SK-N-SH (cell line): Measurements from ENCODE around the gene PIPOX. TPM values are rescaled to one million over a fixed set of nuclear protein-coding genes. Genes with fewer than 3 reads are reported as not detected.

ENCODE experiments used
- CTCF ChIA-PET: fragments of 300-600, 350-600 bp; formaldehyde crosslinking; extraction: SDS; loops from one replicate; lab custom pipeline; 2021; lab: Yijun Ruan, JAX
- POLR2A ChIA-PET: fragments of 350-600 bp; sonication (Branson Sonifier 250); formaldehyde crosslinking; extraction: SDS; loops from one replicate; lab custom pipeline; 2020; ENCODE audit warnings: antibody characterized with exemption, inconsistent platforms; lab: Yijun Ruan, JAX
- DNase-seq: peaks from one replicate; pipeline ENCODE4 v3.0.0; 2012
- H2AFZ ChIP-seq: fragments of 200-600 bp; sonication (generic); 2 replicates; pipeline ENCODE4 v1.8.1; 2016; ENCODE audit warnings: antibody characterized with exemption, mild to moderate bottlenecking, low read depth
- H3F3A ChIP-seq: fragments of 200-600 bp; sonication (generic); replicated peaks from 2 replicates; pipeline ENCODE3; 2016; ENCODE audit warnings: antibody characterized with exemption, mild to moderate bottlenecking; ENCODE audit not compliant: insufficient read depth
- H3K27ac ChIP-seq, 2 experiments: fragments of 200-500 bp in 1 of 2; fragments of 200-600 bp in 1 of 2; sonication (Bioruptor generic) in 1 of 2; sonication (generic), shearing (Covaris generic) in 1 of 2; 2 replicates each; pipeline versions ENCODE4 v1.5.1 to v1.6.1; 2014 to 2016; ENCODE audit warnings: low read depth in 2 of 2, inconsistent platforms in 1 of 2, low read length in 1 of 2, mild to moderate bottlenecking in 1 of 2, mixed read lengths in 1 of 2
- H3K27me3 ChIP-seq: fragments of 200-600 bp; sonication (generic), shearing (Covaris generic); 2 replicates; pipeline ENCODE4 v1.6.1; 2016; ENCODE audit warnings: mixed run types; ENCODE audit not compliant: insufficient read depth
- H3K36me3 ChIP-seq, 2 experiments: fragments of 200-500 bp in 1 of 2; fragments of 200-600 bp in 1 of 2; sonication (Bioruptor generic) in 1 of 2; sonication (generic) in 1 of 2; replicated peaks in 1 of 2; 2 replicates each; pipeline versions ENCODE3 to v1.5.1; 2014 to 2016; ENCODE audit warnings: low read length in 1 of 2, mild to moderate bottlenecking in 1 of 2; ENCODE audit not compliant: insufficient read depth in 2 of 2, control insufficient read depth in 1 of 2
- H3K4me1 ChIP-seq, 2 experiments: fragments of 200-500 bp in 1 of 2; fragments of 200-600 bp in 1 of 2; sonication (Bioruptor generic) in 1 of 2; sonication (generic), shearing (Covaris generic) in 1 of 2; 2 replicates each; pipeline versions ENCODE4 v1.5.1 to v1.6.1; 2014 to 2016; ENCODE audit warnings: low read depth in 1 of 2, low read length in 1 of 2, mixed run types in 1 of 2; ENCODE audit not compliant: insufficient read depth in 2 of 2, control insufficient read depth in 1 of 2
- H3K4me2 ChIP-seq: fragments of 200-600 bp; sonication (generic), shearing (Covaris generic); 2 replicates; pipeline ENCODE4 v1.6.1; 2017; ENCODE audit warnings: mixed run types
- H3K4me3 ChIP-seq, 2 experiments: fragments of 200-500 bp in 1 of 2; fragments of 200-600 bp in 1 of 2; sonication (Bioruptor generic) in 1 of 2; sonication (generic), shearing (Covaris generic) in 1 of 2; 2 replicates each; pipeline versions ENCODE4 v1.5.1 to v1.8.1; 2014 to 2016; ENCODE audit warnings: low read depth in 2 of 2, inconsistent platforms in 1 of 2, low read length in 1 of 2, mild to moderate bottlenecking in 1 of 2, mixed read lengths in 1 of 2, moderate library complexity in 1 of 2
- H3K79me2 ChIP-seq: fragments of 200-600 bp; sonication (generic); 2 replicates; pipeline ENCODE4 v1.8.1; 2017; ENCODE audit warnings: mild to moderate bottlenecking; ENCODE audit not compliant: insufficient read depth
- H3K9ac ChIP-seq: fragments of 200-600 bp; sonication (generic); 2 replicates; pipeline ENCODE4 v1.6.1; 2017; ENCODE audit warnings: mixed run types
- H3K9me2 ChIP-seq: fragments of 200-600 bp; sonication (generic); 2 replicates; pipeline ENCODE4 v1.6.1; 2017; ENCODE audit warnings: mixed run types
- H3K9me3 ChIP-seq: fragments of 200-600 bp; sonication (generic); 2 replicates; pipeline ENCODE4 v1.6.1; 2017; ENCODE audit warnings: mixed run types, mild to moderate bottlenecking, moderate library complexity
- H4K20me1 ChIP-seq: fragments of 200-600 bp; sonication (generic); 2 replicates; pipeline ENCODE4 v1.6.1; 2017; ENCODE audit warnings: mild to moderate bottlenecking, mixed run types; ENCODE audit not compliant: insufficient read depth
- EZH2phosphoT487 ChIP-seq: fragments of 200-600 bp; sonication (generic); IDR thresholded peaks from 2 replicates; pipeline ENCODE4 v1.6.1; 2017; ENCODE audit warnings: low read depth, mixed run types, mild to moderate bottlenecking, antibody characterized with exemption, moderate library complexity, borderline replicate concordance
- FOSL2 ChIP-seq: IDR thresholded peaks from 2 replicates; pipeline ENCODE4 v1.4.0; 2012; ENCODE audit warnings: low read depth, mild to moderate bottlenecking, moderate library complexity, borderline replicate concordance
- MXI1 ChIP-seq: IDR thresholded peaks from 2 replicates; pipeline ENCODE4 v1.6.1; 2012; ENCODE audit warnings: mild to moderate bottlenecking, low read depth, low read length, improper control_type of control experiment
- NFIC ChIP-seq: IDR thresholded peaks from 2 replicates; pipeline ENCODE4 v1.4.0; 2012; ENCODE audit warnings: borderline replicate concordance
- NRF1 ChIP-seq: IDR thresholded peaks from 2 replicates; pipeline ENCODE4 v1.6.1; 2012; ENCODE audit warnings: low read depth, mild to moderate bottlenecking, low read length
- PBX3 ChIP-seq: IDR thresholded peaks from 2 replicates; pipeline ENCODE4; 2012
- RAD21 ChIP-seq: IDR thresholded peaks from 2 replicates; pipeline ENCODE4 v1.6.1; 2012; ENCODE audit warnings: mild to moderate bottlenecking, low read length
- RCOR1 ChIP-seq: fragments of 150-350 bp; IDR thresholded peaks from 2 replicates; pipeline ENCODE4 v1.6.1; 2017; ENCODE audit warnings: antibody characterized with exemption, low read length
- RXRA ChIP-seq: IDR thresholded peaks from 2 replicates; pipeline ENCODE4 v1.4.0; 2012; ENCODE audit warnings: low read depth, mild to moderate bottlenecking, borderline replicate concordance
- SIN3A ChIP-seq: IDR thresholded peaks from 2 replicates; pipeline ENCODE4 v1.6.1; 2012; ENCODE audit warnings: low read depth, mild to moderate bottlenecking, low read length, moderate library complexity, borderline replicate concordance
- TCF12 ChIP-seq: IDR thresholded peaks from 2 replicates; pipeline ENCODE4 v1.4.0; 2012
- TEAD4 ChIP-seq: IDR thresholded peaks from 2 replicates; pipeline ENCODE4 v1.4.0; 2012; ENCODE audit warnings: mild to moderate bottlenecking, borderline replicate concordance; ENCODE audit not compliant: insufficient read depth
- USF2 ChIP-seq: fragments of 150-350 bp; IDR thresholded peaks from 2 replicates; pipeline ENCODE4 v1.6.1; 2017; ENCODE audit warnings: antibody characterized with exemption, low read length, low read depth, borderline replicate concordance
- ZBTB33 ChIP-seq: IDR thresholded peaks from 2 replicates; pipeline ENCODE4 v1.4.0; 2012; ENCODE audit warnings: low read depth, borderline replicate concordance
- WGBS: methylation state at CpG from one replicate; pipeline ENCODE4 v1.1.6; 2017; ENCODE audit warnings: low lambda C conversion rate; 5-methylcytosine and 5-hydroxymethylcytosine counted together
- polyA plus RNA-seq, 3 experiments: library from polyadenylated mRNA; depleted of rRNA; stranded (reverse); fragments of >200 nt; gene quantifications; 2 replicates each; pipeline ENCODE4 v1.2.3, GENCODE V29; 2012

Gene PIPOX
- polyA plus RNA-seq, 1 of the 3 experiments (the other 2 are of a cell fraction), result 0.31 TPM

DNA sequence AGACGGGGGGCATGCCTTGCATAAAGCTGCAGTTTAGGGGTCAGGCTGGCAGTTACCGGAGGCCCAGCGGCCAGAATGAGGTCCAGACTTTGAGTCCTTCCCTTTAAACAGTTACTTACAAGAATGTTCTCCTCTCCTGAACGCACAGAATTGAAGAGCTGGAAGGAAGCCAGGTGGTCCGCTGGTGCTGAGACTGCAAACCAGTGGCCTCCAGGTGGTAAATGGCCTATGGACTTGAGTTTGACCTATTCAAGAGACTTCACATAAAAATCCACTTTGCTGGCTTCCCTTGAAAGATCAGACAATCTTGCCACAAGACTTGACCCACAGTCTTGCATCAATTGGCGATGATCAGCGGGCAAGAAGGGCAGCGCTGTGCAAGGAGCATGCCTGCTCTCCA lies 22.4 kb upstream of the PIPOX start:
- no peak overlapping the region for H3K9ac ChIP-seq
- H3K4me2 ChIP-seq, result no peak overlapping the region
- no peaks in the 10 kb centered on the region for H3K36me3 ChIP-seq
- no peak overlapping the region for H2AFZ ChIP-seq
- H3K79me2 ChIP-seq, result no peaks in the 10 kb centered on the region
- TF ChIP-seq SIN3A (no peak), FOSL2 (no peak), RXRA (no peak), NRF1 (no peak), TCF12 (no peak), ZBTB33 (no peak), EZH2phosphoT487 (no peak), TEAD4 (no peak)
- TF ChIP-seq, all 33 proteins: peak for 0
- POLR2A ChIA-PET, result no interaction called here
- Histone ChIP-seq H3K27ac (no peak overlapping the region), H3K4me3 (no peak overlapping the region), H3K27me3 (peaks cover 26% of the 10 kb centered on the region; the same call in 1 of the 2 replicates), H3K9me2 (no peaks in the 10 kb centered on the region), H4K20me1 (no peaks in the 10 kb centered on the region), H3K4me1 (peaks cover 0 to 5% of the 10 kb centered on the region in 2 experiments; a peak in 1 of 4 replicates), H3F3A (no peaks in the 10 kb centered on the region), H3K9me3 (no peaks in the 10 kb centered on the region)
- DNase-seq, result no peak
- 72% methylated on average over 4 of the region's 8 CpGs for WGBS
- CTCF ChIA-PET, result interaction anchor here (0.6 to 2.5 kb wide), 6 partner anchors 10 to 103 kb away, joined by 3 to 8 read pairs (median 4); no protein-coding TSS in a partner anchor

DNA sequence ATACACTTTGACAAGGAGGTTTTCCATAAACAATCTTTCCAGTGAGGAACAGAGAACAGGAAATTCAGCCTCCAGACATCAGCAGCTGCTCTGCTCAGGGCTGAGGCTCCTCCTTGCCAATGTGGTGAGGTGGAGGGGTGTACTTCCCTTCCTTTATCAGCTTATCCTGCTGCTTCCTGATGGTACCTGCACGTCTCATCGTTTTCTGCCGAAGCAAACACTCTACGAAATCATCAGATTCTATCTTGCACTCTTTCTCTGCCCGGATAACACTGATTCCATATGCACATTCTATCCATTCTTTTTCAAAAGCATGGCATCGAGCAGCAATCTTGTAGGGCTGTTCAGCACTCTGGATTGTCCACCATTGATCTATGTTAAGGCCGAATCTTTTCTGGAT lies 21.7 kb upstream of the PIPOX start:
- H3F3A ChIP-seq, result no peaks in the 10 kb centered on the region
- no peaks in the 10 kb centered on the region for H3K79me2 ChIP-seq
- POLR2A ChIA-PET, result no interaction called here
- H3K27me3 ChIP-seq, result peaks cover 26% of the 10 kb centered on the region; the same call in 1 of the 2 replicates
- H4K20me1 ChIP-seq, result no peaks in the 10 kb centered on the region
- peaks cover 0 to 5% of the 10 kb centered on the region in 2 experiments; a peak in 1 of 4 replicates for H3K4me1 ChIP-seq
- H3K27ac ChIP-seq, result no peak overlapping the region
- WGBS, result 53% methylated on average over 7 of the region's 7 CpGs
- no peak overlapping the region for H3K9ac ChIP-seq
- H3K9me2 ChIP-seq, result no peaks in the 10 kb centered on the region
- CTCF ChIA-PET, result interaction anchor here (0.6 to 0.9 kb wide), 2 partner anchors 21 to 103 kb away, joined by 3 read pairs; no protein-coding TSS in a partner anchor
- H3K36me3 ChIP-seq, result no peaks in the 10 kb centered on the region
- no peak for DNase-seq
- H3K4me3 ChIP-seq, result no peak overlapping the region
- no peaks in the 10 kb centered on the region for H3K9me3 ChIP-seq
- TF ChIP-seq USF2, result no peak
- no peak for TF ChIP-seq PBX3
- TF ChIP-seq EZH2phosphoT487, result no peak
- TF ChIP-seq MXI1, result no peak
- TF ChIP-seq NFIC, result no peak
- TF ChIP-seq RCOR1, result no peak
- TF ChIP-seq RAD21, result no peak
- TF ChIP-seq TCF12, result no peak
- TF ChIP-seq, all 33 proteins: peak for 0
- Histone ChIP-seq H3K4me2 (no peak overlapping the region), H2AFZ (no peak overlapping the region)
